ENCODE measurements around the gene SNAI3.

SNAI3 gene

DNA sequence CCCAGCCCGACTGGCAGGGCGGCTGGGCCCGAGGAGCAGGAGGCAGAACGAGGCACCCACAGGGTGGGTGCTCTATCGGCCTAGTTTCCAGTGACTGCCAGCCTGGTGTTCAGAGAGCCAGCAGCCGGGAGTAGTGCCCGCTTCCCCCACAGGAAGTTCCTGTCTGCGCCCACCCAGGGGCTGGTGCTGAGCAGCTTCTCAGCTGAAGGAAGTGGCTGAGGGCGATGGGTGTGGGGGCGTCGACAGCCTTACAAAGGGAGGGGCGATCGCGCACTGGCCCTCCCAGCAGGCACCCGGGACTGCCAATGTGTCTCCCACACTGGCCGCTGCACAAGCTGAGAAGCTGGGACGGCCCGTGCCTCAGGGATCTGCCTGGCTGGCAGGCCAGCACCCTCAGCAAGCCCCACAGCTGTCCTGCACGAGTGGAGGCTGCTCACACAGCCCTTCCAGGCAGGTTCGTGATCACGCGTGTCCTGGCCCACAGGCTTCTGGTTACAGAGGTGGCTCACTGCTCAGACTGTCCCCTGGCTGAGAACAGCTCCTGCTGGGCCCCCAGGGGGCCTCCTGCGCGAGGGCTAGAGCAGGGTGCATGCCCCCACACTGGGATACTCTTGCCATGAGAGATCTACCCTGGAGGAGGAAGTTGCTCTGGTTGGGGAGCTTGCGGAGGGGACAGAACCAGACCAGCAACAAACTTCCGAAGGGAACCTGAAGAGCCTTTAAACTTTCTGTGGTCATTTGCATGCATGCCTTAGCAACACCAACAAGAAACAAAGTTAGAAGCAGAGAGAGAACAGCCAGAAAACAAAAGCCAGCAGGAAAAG is 17.4 kb upstream of the SNAI3 start:
- peak; percentile 75 for DNase-seq (ENCODE audit: low read depth)

DNA sequence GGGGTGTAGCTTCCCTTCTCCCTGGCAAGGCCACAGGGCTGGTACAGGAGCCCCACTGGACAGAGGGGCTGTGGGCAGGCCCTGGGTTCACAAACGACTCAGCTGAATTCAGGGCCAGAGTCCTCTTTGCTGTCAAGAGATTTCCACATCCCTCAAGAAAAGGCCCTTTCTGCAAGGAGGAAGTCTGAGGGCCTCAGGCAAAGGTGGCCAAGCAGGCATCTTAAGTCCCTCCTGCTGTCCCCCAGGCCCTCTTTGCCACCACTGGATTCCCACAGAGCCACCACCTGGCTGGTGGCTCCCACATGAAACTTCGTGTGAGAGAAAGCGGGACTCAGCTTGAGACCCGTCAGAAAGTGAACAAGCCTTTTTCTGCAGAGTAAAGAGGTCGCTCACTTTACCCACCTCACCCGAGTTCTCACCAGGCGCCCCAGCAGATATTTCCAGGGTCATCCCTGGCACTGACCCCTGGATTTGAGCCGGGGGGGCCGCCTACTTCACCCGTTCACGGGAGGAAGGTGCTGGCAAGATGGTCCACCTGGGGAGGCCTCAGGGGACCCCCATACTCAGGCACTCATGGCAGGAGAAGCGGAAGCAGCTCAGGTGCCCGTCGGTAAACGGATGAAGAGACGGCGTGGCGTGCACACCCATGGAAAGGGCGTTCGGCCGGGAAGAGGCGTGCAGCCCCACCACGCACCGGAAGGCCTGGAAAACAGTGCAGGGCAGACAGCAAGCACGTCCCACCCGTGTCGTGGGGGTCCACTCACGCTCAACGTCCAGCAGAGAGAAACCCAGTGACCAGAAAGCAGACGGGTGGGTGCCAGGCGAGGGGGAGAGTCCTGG is 16.3 kb upstream of the SNAI3 start:
- DNase-seq (ENCODE audit: low read depth) = no peak

GRCh38 chr16:88701581-88702370 is 15.5 kb upstream of the SNAI3 start:
- no peak for DNase-seq (ENCODE audit: low read depth)

GRCh38 chr16:88700636-88701482 is 14.6 kb upstream of the SNAI3 start:
- DNase-seq (ENCODE audit: low read depth) = peak; percentile 99

DNA sequence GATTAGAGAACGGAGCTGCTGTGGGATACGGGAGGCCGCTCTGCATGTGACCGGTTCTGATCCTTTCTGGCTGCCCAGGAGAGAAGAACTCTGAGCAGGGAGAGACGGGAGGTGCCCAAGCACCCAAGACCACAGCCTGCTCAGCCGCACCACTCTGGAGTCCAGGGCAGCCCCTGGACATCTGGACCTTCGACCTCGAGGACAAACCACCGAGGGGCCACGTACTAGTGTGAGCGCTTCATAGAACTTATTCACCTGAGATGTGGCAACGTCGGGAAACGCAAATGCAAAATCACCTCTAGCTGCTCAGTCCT is 14.0 kb upstream of the SNAI3 start:
- no peak for DNase-seq (ENCODE audit: low read depth)

DNA sequence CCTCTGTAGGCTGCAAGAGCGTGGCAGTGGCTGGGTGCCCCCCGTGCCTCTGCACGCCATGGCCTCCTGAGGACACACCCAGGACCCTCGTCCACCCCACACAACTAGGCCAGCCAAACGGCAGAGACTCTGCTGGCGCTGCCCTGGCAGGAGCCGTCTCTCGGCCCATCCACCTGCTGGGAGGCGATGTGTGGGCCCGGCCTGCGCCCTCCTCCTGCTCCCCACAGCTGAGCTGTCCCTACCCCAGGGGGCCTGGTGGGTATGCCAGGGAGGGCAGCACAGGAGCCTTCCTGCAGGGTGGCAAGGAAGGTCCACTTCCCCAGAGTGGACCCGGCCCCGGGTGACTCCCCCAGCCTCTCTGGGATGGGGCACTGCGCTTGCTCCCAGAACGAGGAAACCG is 12.9 kb upstream of the SNAI3 start:
- no peak for DNase-seq (ENCODE audit: low read depth)

GRCh38 chr16:88698646-88699045 is 12.3 kb upstream of the SNAI3 start:
- DNase-seq (ENCODE audit: low read depth) = no peak

GRCh38 chr16:88697831-88698615 is 11.7 kb upstream of the SNAI3 start:
- DNase-seq (ENCODE audit: low read depth) = no peak

DNA sequence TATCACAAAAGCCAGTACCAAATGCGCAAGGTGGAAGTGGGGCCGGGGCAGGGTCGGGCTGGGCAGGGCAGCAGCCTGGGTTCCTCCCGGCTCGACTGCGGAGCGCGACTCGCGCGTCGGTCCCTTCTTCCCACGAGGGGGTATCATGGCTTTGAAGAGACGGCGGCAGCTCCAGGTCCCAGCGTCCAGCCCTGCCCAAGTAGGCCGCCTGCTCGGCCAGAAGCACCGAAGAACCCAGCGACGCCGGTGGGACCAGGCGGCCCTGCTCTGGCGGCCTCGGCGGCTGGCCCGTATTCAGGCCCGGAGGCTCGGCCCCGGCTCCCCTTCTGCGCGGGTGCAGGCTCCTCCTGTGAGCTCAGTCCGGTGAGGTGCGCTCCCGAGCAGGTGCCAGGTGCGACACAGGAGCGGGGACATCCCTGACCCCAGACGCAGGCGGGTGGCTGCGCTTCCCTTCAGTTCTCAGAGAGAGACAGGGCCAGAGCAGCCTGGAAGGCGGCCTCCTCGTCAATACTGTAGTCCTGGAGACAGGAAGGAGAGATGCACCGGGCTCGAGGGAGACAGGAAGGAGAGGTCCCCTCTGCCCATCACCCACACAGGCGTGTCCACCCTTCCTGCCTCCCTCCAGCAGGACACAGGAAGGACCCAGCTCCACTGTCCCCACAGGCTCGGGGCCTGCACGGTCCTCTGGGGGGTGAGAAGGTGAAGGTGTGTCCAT is 11.0 kb upstream of the SNAI3 start:
- no peak for DNase-seq (ENCODE audit: low read depth)

GRCh38 chr16:88696441-88696840 is 10.1 kb upstream of the SNAI3 start:
- no peak for DNase-seq (ENCODE audit: low read depth)

DNA sequence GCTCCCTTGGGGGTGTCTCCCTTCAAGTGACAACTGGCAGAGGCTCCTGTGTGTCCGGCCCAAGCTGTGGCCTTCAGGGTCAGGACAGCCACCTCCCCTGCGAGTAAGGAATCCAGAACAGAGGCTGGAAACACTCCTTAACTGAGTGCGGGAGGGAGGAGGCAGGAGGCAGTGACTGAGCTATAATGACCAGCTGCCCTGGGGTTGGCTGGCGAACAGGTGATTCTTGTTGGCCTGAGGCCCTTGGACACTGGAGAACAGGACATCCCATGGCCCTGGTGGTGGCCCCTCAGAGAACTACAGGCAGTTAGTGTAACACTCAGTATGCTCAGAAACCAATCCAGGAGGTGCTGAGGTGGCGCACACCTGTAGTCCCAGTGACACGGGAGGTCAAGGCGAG is 9.4 kb upstream of the SNAI3 start:
- DNase-seq (ENCODE audit: low read depth) = no peak

DNA sequence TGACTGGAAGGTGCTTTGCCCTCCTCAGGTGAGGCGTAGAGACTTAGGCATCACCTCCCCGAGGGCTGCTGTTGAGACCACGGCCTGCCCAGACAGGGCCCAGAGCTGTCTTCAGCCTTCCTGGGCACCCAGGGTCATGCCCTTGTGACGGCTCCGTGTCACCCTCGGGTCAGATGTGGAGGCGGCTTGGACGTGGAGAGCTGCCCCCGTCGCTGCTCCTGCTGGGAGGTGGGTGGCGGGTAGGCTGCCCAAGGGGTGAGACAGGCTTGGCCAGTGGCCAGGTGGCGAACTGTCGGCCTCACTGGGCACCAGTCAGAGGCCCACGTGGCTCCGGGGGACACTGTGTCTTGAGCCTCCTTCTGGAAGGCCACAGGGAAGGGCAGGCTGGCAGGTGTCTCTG is 8.9 kb upstream of the SNAI3 start:
- no peak for DNase-seq (ENCODE audit: low read depth)

GRCh38 chr16:88694221-88695087 is 8.1 kb upstream of the SNAI3 start:
- no peak for DNase-seq (ENCODE audit: low read depth)

- no peak for DNase-seq (ENCODE audit: low read depth)
Observed at GRCh38 chr16:88693420-88694177, 7.3 kb upstream of the SNAI3 start.

DNA sequence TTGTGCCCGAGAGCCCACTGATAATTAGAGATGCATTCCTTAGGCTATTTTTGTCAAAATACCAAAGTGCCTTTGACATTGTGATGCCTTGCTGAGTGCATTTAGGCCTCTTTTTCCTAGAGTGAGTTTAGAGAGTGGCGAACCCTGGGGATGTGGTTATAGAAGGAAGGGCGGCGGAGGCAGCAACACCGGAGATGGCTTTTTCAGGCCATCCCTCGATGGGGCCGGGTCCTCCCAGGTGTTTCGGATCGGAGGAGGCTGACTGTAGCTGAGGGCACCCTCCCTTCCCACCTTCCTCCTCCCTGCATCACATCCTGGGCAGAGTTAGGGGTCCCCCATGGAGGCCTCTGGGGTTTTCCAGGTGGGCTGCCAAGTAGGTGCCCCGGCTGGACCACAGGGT is 6.6 kb upstream of the SNAI3 start:
- no peak for DNase-seq (ENCODE audit: low read depth)

DNA sequence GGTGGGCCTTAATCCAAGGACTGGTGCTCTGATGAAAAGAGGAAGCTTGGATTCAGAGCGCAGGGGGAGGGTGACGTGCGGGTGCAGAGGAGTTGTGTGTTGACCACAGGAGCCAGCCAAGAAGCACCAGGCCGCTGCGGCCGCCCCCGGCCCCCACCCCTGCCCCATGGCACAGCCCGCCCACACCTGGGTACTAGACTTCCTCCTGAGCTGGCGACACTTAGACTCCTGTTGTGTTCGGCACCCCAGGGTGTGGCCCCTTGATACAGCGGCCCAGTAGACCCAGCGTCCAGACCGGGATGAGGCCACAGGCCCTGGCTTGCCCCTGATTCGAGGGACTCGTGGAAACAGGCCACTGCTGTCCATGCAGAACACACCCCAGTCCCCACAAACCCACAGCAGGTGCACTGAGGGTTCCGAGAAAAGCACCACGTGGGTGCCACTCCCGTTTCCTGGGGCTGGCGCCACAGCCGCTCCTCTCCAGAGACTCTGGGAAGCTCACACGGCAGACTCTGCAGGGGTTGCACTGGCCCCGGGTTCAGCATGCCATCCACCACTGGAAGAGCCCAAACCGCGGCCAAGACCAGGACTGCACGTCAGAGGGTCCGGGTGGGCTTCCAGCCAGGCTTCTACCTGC is 5.7 kb upstream of the SNAI3 start:
- DNase-seq (ENCODE audit: low read depth) = no peak

- no peak for DNase-seq (ENCODE audit: low read depth)
Observed at GRCh38 chr16:88691129-88691813, 5.0 kb upstream of the SNAI3 start.
